ENCODE measurements around the gene LAMB4.

- no peak for TF ChIP-seq CTCF (IDR thresholded peaks at IDR 0.05; ENCODE audit: low read length)
- no peak for TF ChIP-seq EZH2 (IDR thresholded peaks at IDR 0.05; ENCODE audit: borderline replicate concordance, low read length)
Observed at GRCh38 chr7:107996072-107996882, 133.9 kb downstream of the LAMB4 start.

All from OCI-LY1 (cell line).